ENCODE measurements around the gene EPB41L4B. TPM values are rescaled to one million over a fixed set of nuclear protein-coding genes. Genes with fewer than 3 reads are reported as not detected.

The EPB41L4B gene
- total RNA-seq, 1 experiment from 2014 or later: 4.6 TPM

DNA sequence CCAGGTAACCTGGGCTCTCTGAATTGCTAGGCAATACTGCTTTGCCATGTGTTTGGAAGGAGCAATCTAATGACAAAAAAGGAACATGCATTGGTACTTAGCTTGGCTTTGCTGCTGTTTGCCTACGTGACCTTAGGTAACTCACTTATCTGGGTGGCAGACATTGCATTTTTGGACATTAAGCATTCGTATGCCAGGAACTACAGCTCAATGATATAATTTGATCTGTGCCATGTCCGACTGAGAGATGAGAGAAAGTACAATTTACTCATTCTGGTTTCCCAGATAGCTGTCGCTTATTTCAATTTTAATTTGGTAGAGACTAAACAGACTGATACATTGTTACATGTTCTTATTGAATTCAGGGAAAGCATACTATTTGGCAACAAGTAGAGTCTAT lies 90.6 kb downstream of the EPB41L4B start:
- H3K36me3 Mint-ChIP-seq (ENCODE audit: insufficient read depth, unreplicated experiment): no peaks in the 10 kb centered on the region
- peaks cover 27% of the 10 kb centered on the region for H3K27me3 Mint-ChIP-seq (ENCODE audit: unreplicated experiment)
- intact Hi-C loops (cut with micrococcal nuclease; ENCODE audit: unreplicated experiment): no loop called here
- CTCF ChIA-PET: no interaction called here
- H3K4me1 Mint-ChIP-seq (ENCODE audit: low read depth, unreplicated experiment): no peaks in the 10 kb centered on the region
- no peak overlapping the region for H3K27ac Mint-ChIP-seq (ENCODE audit: unreplicated experiment)
- no peak overlapping the region for H3K4me3 Mint-ChIP-seq (ENCODE audit: low read depth, unreplicated experiment)
- BruUV-seq (replicated peaks): no TSS peak
- no peak for DNase-seq
- TF ChIP-seq, protein P1, sequence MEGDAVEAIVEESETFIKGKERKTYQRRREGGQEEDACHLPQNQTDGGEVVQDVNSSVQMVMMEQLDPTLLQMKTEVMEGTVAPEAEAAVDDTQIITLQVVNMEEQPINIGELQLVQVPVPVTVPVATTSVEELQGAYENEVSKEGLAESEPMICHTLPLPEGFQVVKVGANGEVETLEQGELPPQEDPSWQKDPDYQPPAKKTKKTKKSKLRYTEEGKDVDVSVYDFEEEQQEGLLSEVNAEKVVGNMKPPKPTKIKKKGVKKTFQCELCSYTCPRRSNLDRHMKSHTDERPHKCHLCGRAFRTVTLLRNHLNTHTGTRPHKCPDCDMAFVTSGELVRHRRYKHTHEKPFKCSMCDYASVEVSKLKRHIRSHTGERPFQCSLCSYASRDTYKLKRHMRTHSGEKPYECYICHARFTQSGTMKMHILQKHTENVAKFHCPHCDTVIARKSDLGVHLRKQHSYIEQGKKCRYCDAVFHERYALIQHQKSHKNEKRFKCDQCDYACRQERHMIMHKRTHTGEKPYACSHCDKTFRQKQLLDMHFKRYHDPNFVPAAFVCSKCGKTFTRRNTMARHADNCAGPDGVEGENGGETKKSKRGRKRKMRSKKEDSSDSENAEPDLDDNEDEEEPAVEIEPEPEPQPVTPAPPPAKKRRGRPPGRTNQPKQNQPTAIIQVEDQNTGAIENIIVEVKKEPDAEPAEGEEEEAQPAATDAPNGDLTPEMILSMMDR (IDR thresholded peaks at IDR 0.05; ENCODE audit: unreplicated experiment): no peak
- no peaks in the 10 kb centered on the region for H3K9me3 Mint-ChIP-seq (ENCODE audit: low read depth, unreplicated experiment)

DNA sequence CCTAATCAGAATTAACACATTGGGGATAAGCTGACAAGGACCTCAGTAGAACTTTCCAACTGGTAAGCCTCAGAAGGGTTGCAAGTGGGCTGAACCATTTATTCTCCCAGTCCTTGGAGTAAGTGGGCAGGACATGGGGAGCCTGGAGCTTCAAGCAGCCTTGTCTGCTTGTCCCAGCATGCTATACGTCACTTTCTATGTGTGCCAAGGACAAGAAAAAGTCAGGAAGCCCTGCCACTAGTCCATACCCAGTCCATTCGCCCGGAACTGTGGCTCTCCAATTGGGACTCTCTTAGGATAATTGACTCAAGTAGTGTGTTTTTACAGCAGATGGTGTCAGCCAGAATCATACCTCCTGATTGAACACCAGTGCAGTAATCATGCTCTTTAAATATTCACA lies 91.2 kb downstream of the EPB41L4B start:
- Mint-ChIP-seq H3K4me3 (ENCODE audit: low read depth, unreplicated experiment) (no peak overlapping the region), H3K36me3 (ENCODE audit: insufficient read depth, unreplicated experiment) (no peaks in the 10 kb centered on the region), H3K27ac (ENCODE audit: unreplicated experiment) (no peak overlapping the region), H3K27me3 (ENCODE audit: unreplicated experiment) (peaks cover 33% of the 10 kb centered on the region), H3K9me3 (ENCODE audit: low read depth, unreplicated experiment) (no peaks in the 10 kb centered on the region), H3K4me1 (ENCODE audit: low read depth, unreplicated experiment) (no peaks in the 10 kb centered on the region)
- CTCF ChIA-PET: no interaction called here
- no peak for DNase-seq
- BruUV-seq (replicated peaks): no TSS peak
- intact Hi-C loops (cut with micrococcal nuclease; ENCODE audit: unreplicated experiment): loop anchor here (10.0 kb wide), 1 partner anchor 55 kb away; no protein-coding TSS in a partner anchor
- TF ChIP-seq, protein P1 (IDR thresholded peaks at IDR 0.05; ENCODE audit: unreplicated experiment): no peak

DNA sequence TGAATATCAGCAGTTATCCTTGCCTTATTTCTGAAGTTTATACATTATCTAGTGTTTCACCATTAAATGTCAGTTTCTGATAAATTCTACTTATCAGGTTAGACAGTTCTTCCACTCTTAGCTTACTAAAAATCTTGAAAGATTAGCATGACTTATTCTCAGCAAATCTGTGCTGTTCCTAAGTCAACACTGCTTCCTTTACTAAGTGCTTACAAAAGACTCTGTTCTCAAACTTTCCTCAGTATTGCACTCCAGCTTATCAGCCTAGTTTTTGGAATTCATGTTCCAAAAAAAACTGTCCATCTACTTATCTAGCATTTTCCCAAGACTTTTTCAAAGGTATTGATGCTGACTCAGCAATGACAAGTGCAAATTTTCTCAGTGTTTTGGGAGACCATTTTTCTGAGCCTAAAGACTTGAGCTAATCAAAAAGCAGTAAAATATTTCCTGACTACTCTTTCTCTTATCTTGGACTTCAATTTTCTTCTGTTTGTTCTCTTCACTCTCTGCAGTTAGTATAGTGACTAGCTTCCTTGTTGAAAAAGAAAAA lies 92.7 kb downstream of the EPB41L4B start:
- Mint-ChIP-seq H3K9me3 (ENCODE audit: low read depth, unreplicated experiment) (no peaks in the 10 kb centered on the region), H3K27me3 (ENCODE audit: unreplicated experiment) (peaks cover 34% of the 10 kb centered on the region), H3K4me1 (ENCODE audit: low read depth, unreplicated experiment) (no peaks in the 10 kb centered on the region), H3K36me3 (ENCODE audit: insufficient read depth, unreplicated experiment) (no peaks in the 10 kb centered on the region), H3K4me3 (ENCODE audit: low read depth, unreplicated experiment) (no peak overlapping the region), H3K27ac (ENCODE audit: unreplicated experiment) (no peak overlapping the region)
- CTCF ChIA-PET: no interaction called here
- TF ChIP-seq, protein P1 (IDR thresholded peaks at IDR 0.05; ENCODE audit: unreplicated experiment): no peak
- BruUV-seq (replicated peaks): no TSS peak
- intact Hi-C loops (cut with micrococcal nuclease; ENCODE audit: unreplicated experiment): loop anchor here (10.0 kb wide), 1 partner anchor 57 kb away; no protein-coding TSS in a partner anchor
- DNase-seq: no peak

DNA sequence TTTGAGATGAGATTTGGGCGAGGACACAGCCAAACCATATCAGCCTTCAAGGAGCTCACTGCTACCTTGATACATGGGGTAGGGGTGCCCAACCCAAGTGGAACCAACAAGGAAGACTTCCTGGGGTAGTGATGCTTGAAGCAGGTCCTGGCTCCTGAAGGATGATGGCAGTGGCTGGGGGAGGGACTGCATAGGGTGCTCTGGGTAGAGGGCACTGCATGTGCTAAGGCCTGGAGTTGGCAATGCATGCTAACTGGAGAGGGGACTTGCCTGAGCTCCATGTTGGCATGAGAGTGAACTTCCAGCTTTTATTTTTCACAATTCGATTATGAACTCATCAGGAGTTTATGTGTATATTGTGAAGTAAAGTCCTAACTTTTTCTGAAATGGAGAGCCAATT lies 95.2 kb downstream of the EPB41L4B start:
- no peaks in the 10 kb centered on the region for H3K36me3 Mint-ChIP-seq (ENCODE audit: insufficient read depth, unreplicated experiment)
- H3K4me1 Mint-ChIP-seq (ENCODE audit: low read depth, unreplicated experiment): no peaks in the 10 kb centered on the region
- no TSS peak for BruUV-seq (replicated peaks)
- TF ChIP-seq, protein P1 (IDR thresholded peaks at IDR 0.05; ENCODE audit: unreplicated experiment): no peak
- peaks cover 52% of the 10 kb centered on the region for H3K27me3 Mint-ChIP-seq (ENCODE audit: unreplicated experiment)
- H3K9me3 Mint-ChIP-seq (ENCODE audit: low read depth, unreplicated experiment): no peaks in the 10 kb centered on the region
- CTCF ChIA-PET: no interaction called here
- H3K27ac Mint-ChIP-seq (ENCODE audit: unreplicated experiment): no peak overlapping the region
- DNase-seq: no peak
- H3K4me3 Mint-ChIP-seq (ENCODE audit: low read depth, unreplicated experiment): no peak overlapping the region
- intact Hi-C loops (cut with micrococcal nuclease; ENCODE audit: unreplicated experiment): loop anchor here (10.0 kb wide), 1 partner anchor 59 kb away; no protein-coding TSS in a partner anchor
